NCI-H446 (cell line): ENCODE results near the gene MYH11.
"Not testable (repeated sequence)": the region's sequence is repeated elsewhere in the genome, so short reads cannot be mapped to it uniquely, and the experiment has no call there.

Experiments
- DNase-seq, 2 experiments: peaks; one replicate each; lab custom pipeline; 2025; lab: John Stamatoyannopoulos, UW

The MYH11 gene

GRCh38 chr16:15671530-15672117, 185.2 kb downstream of the MYH11 start:
- DNase-seq = no peak

GRCh38 chr16:15667091-15667742, 189.6 kb downstream of the MYH11 start:
- DNase-seq = no peak

DNA sequence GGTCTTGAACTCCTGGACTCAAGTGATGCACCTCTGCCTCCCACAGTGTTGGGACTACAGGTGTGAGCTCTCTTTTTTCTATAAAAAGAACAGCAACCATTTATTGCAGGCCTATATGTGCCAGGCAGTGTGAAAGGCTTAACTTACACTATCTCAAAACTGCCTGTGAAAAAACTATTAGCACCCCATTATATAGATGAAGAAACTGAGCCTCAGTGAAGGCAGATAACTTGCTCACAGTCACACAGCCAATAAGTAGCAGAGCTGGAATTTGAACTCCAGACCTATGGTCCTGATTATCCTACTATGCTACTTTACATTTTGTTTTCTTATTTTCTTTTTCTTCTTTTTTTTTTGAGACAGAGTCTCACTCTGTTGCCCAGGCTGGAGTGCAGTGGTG, 191.7 kb downstream of the MYH11 start:
- DNase-seq = no peak

DNA sequence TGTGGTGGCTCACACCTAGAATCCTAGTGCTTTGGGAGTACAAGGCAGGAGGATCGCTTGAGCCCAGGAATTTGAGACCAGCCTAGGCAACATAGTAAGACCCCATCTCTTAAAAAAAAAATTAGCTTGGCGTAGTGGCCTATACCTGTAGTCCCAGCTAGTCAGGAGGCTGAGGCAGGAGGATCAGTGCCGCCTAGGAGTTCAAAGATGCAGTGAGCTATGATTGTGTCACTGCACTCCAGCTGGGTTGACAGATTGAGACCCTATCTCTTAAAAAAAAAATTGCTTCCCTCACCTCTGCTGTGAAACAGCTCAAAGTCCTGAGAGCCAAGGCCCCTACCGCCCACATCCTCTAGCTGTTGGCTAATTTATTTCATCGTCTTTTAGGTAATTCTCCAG, 196.6 kb downstream of the MYH11 start:
- no peak for DNase-seq

- no peak for DNase-seq
Observed at GRCh38 chr16:15658556-15658955, 198.3 kb downstream of the MYH11 start.

GRCh38 chr16:15658149-15658548, 198.7 kb downstream of the MYH11 start:
- DNase-seq = no peak

DNA sequence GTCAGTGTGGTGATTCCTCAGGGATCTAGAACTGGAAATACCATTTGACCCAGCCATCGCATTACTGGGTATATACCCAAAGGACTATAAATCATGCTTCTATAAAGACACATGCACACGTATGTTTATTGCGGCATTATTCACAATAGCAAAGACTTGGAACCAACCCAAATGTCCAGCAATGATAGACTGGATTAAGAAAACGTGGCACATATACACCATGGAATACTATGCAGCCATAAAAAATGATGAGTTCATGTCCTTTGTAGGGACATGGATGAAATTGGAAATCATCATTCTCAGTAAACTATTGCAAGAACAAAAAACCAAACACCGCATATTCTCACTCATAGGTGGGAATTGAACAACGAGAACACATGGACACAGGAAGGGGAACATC, 201.3 kb downstream of the MYH11 start:
- not testable (repeated sequence) for DNase-seq

DNA sequence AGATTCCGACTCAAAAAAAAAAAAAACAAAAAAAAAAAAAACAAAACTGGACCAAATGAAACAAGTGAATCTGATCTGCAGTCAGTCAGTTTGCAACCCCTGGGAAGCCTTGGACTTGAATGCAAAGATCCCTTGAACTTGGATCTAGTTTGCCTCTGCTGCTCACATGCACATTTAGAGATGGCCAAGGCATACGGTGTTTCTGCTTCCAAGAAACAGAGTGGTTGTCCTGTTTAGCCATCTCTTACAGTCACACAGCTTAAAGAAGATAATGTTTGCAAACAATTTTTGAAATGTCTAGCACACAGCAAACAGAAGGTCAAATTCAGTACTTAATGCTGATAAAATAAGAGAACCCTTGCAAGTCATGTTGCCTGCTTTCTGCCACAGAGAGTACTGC, 202.2 kb downstream of the MYH11 start:
- no peak for DNase-seq

DNA sequence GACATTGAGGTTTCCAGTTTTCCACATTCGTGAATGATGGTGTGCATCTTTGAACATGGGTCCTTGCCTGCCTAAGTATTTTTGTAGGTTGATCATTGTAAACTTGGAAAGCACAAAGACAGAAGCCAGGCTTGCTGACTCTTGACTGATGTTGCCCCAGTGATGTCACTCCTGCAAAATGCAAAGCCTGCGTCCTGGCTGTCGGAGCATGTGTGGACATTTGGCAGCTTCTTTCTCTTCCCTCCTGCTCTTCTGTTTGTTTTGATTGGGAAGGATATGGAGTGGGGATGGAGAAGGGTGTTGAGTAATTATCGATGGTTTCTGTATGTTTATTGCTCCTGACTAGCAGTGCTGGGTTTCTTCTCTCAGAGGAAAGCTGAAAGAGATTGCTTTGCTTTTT, 203.6 kb downstream of the MYH11 start:
- peak; percentile 4 to 54 for DNase-seq
